NCI-H1694 (cell line): ENCODE results near the gene MAFB.

Experiments
- DNase-seq: peaks from one replicate; lab custom pipeline; 2025; lab: John Stamatoyannopoulos, UW

Gene MAFB

GRCh38 chr20:40657526-40657925, 31.5 kb downstream of the MAFB start:
- DNase-seq, result no peak

GRCh38 chr20:40655451-40655850, 33.6 kb downstream of the MAFB start:
- DNase-seq, result no peak

- no peak for DNase-seq
Observed at GRCh38 chr20:40654876-40655275, 34.2 kb downstream of the MAFB start.

- no peak for DNase-seq
Observed at GRCh38 chr20:40652441-40652987, 36.5 kb downstream of the MAFB start.

GRCh38 chr20:40651151-40651550, 37.9 kb downstream of the MAFB start:
- no peak for DNase-seq

GRCh38 chr20:40650707-40651106, 38.3 kb downstream of the MAFB start:
- DNase-seq, result no peak

- DNase-seq, result no peak
Observed at GRCh38 chr20:40648210-40649072, 40.6 kb downstream of the MAFB start.

GRCh38 chr20:40646813-40647212, 42.2 kb downstream of the MAFB start:
- DNase-seq, result no peak

GRCh38 chr20:40646361-40646760, 42.7 kb downstream of the MAFB start:
- DNase-seq, result no peak

- no peak for DNase-seq
Observed at GRCh38 chr20:40644863-40645262, 44.2 kb downstream of the MAFB start.

GRCh38 chr20:40643891-40644290, 45.1 kb downstream of the MAFB start:
- no peak for DNase-seq

GRCh38 chr20:40641809-40642208, 47.2 kb downstream of the MAFB start:
- DNase-seq, result no peak

GRCh38 chr20:40641202-40641601, 47.8 kb downstream of the MAFB start:
- no peak for DNase-seq

GRCh38 chr20:40640667-40641066, 48.4 kb downstream of the MAFB start:
- no peak for DNase-seq

GRCh38 chr20:40639676-40640355, 49.2 kb downstream of the MAFB start:
- no peak for DNase-seq

GRCh38 chr20:40639132-40639531, 49.9 kb downstream of the MAFB start:
- no peak for DNase-seq

GRCh38 chr20:40638414-40638813, 50.6 kb downstream of the MAFB start:
- no peak for DNase-seq

- DNase-seq, result no peak
Observed at GRCh38 chr20:40637176-40637575, 51.9 kb downstream of the MAFB start.

- no peak for DNase-seq
Observed at GRCh38 chr20:40636486-40636885, 52.5 kb downstream of the MAFB start.

GRCh38 chr20:40635971-40636370, 53.1 kb downstream of the MAFB start:
- no peak for DNase-seq
